NCI-H748 treated with DMSO at 0.1 percent for 48 hours (cell line): ENCODE results near the gene MBOAT7.

ENCODE experiments used
- DNase-seq: peaks from one replicate; lab custom pipeline; 2025; lab: John Stamatoyannopoulos, UW

The MBOAT7 gene

DNA sequence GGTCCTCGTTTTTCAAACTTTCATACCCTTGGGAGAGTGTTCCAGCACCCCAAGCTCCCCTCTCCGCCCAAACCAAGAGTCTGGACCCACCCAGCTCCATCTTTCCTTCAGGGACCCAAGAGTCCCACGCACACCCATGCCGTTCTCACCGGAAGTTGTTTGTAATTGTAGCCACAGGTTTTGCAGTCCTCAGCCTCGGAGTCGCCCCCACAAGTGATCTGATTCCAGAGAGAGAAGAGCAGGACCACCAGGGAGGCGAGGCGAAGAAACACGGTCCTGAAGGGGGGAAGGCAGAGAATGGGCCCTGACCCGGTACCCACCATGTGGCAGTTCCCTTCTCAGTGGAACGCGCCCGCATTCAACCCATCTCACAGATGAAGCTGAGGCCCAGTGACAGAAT, 26.5 kb downstream of the MBOAT7 start:
- no peak for DNase-seq

DNA sequence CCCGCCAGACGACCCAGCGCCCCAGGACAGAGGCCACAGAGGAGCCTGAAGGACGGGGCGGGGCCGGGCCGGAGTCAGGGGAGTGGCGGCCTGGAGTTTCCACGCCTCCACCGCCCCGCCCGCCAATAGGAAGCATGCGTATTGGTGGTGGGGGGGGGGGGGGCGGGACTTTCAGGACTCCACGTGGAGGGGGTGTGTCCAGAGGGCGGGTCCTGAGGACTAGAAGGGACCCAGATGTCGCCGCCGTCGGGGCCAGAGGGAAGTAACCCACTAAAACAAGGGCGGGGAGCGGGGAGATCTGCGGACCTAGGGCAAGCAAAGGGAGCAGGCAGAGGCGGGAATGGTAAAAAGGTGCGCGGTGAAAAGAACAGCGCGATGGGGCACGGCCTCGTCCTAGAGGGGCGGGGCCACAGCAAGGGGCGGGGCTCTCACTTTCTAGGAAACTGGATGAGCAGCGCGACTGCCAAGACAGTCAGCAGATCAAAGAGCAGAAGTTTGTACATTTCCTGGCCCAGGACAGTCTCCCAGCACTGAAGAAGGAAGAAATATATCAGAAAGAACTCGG, 27.1 kb downstream of the MBOAT7 start:
- DNase-seq, result peak; percentile 82

DNA sequence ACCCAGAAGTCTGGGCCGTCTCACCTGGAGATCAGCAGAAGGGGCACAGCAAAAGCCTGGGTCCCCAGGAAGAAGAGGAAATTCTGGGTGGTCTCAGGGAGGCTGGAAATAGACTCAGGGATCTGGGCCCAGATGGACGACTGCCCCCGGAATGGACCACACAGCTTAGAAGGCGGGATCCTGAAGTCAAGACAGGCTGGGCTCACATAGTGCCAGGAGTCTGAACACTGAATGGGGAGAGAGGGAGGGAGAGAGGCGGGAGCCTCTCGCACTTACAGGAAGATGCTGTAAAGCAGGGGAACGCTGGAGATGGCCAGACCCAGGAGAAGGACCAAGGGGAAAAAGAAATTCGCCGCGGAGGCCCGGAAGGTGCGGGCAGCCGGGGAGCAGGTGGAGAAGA, 28.5 kb downstream of the MBOAT7 start:
- DNase-seq, result no peak

DNA sequence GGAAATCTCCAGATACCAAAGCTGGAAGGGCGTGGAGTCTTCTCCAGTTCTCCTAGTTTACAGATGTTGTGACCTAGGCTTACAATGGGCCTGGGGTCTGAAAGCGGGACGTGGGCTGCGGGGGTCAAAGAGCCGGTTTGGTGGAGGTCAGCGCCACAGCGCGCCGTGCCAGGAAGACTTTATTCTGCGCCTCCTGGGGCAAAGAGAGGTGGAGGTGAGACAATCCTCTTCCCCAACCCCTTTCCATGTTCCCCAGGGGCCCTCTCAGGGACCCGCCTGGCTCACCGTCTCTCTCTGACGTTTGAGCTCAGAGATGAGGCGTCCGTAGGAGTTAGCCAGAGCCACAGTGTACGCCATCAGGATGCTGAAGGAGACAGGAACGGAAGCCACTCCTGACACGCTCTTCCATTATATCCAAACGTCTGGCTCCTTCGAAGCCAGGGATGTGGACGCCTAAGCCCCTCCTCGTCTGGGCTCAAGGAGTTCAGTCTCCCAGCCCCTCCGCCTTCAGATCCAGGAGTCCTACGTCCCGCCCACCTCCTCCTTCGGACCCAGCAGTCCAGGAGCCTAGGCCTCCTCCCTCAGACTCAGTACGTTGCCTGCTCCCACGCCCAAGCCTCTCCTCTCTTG, 29.1 kb downstream of the MBOAT7 start:
- DNase-seq, result no peak

DNA sequence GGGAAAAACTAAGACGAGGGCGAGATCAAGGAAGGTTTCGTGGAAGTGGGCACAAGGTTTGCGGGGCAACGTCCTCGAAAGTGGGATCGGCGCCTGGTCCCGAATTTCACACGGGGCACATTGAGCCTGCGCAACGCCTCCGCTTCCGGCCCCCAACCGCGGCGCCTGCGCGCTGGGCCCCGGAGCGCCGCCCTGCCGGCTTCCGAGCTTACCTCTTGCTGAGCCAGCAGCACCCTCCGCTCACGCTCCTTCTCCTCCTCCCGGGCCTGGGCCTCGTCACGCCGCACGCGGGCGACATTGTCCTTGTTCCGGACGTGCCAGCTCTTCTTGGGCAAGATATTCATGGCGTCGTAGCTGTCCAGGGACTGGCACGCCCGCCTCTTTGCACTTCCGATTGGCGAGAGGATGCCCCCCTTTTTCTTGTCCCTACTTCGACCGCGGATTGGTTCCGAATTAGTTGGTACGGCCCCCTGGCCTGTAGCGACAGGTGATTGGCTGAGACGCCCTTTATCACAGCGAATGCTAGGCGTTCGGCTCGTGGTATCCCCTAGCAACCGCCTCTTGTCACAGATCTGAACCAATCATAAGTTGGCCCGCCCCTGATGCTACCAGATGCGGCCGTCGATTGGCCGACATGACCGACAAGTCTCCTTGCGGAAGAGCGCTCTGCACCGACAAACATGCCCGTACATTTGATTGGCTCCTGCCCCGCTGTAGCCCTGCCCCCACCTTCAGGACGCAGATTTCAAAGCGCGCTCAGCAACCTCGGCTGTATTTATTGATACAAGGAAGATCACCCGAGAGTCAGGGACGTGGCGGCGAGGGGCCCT, 29.8 kb downstream of the MBOAT7 start, which contains the start of gene LENG1:
Gene LENG1, minus strand, starts transcription at position 370 of the 830 bp plus-strand sequence. Its CDS starts 26 bp downstream, at position 344.
- DNase-seq, result peak; percentile 100

DNA sequence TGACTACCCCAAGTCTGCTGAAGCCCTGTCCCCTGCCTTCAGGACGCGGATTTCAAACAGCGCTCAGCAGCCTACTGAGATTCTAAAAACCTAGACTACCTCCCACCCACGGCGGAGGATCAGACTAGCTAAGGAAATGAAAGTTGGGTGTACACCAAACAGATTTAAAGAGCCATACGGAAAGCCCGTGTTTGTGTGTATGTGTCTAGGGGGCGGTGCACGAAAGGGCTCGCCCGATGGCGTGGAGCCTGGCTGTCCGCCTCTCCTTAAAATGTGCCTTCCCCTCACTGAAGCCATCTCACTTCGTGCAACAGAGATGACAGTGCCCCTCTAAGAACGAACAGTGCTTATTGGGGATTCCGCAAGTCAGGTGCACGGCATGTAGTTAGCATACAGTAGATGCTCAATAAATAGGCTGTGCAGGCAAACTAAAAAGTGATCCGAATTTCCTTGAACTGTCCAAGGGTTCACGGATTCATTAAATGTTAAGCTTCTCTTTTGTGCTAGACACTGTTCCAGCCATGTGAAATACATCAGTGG, 30.5 kb downstream of the MBOAT7 start:
- DNase-seq, result no peak

DNA sequence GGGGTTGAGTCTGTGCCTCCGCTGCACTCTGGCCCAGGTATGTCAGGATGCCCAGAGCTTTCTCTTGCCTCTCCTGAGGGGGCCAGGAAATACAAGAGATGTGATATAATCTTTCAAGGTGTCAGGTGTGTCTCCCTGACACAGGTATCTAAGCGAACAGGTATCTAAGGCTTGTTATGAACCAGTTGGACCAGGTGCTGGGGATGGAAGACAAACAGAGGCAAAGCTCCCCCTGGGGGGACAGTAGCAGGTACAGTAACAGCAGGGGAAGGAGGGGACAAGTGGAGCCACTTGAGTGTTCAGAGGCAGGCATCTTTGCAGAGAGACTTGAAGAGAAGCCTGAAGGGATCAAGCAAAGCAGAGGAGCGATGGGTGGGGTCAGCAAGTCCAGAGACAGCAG, 32.4 kb downstream of the MBOAT7 start:
- DNase-seq, result no peak

DNA sequence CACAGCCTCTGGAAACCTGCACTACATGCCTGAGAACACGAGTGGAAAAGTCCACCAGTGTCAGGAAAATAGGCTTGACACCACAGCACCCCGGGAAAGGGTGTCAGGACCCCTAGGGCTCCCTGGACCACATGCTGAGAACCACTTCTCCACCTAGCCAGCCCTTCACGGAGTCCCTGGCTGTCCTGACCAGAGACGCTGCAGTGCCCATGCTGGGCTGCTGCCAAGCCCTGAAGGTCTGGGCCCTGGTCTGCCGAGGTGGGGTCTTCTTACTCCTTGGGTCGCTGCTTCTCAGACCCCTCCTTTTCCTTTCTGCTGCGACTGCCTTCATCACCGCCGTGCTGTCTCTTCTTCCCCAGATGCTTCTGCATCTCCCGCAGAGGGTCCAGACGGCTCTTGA, 32.9 kb downstream of the MBOAT7 start:
- DNase-seq, result no peak

DNA sequence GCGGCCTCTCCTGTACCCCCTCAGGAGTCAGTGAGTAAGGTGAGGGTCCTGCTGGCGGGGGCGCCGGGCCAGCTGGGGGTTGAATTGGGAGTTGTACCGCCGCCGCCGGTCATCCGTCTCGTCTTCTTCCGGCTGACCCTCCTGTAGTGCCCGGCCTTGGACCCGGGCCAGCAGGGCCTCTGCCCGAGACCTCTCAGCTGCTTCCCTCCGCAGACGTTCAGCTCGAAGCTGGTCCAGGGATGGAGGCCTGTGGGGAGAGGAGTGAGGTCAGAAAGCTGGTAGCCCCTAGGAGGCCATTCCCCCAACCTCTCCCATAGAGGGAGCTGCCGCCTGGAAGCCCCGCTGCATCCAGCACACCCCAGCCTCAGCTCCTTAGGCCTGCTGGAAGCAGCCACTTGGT, 33.7 kb downstream of the MBOAT7 start:
- no peak for DNase-seq

DNA sequence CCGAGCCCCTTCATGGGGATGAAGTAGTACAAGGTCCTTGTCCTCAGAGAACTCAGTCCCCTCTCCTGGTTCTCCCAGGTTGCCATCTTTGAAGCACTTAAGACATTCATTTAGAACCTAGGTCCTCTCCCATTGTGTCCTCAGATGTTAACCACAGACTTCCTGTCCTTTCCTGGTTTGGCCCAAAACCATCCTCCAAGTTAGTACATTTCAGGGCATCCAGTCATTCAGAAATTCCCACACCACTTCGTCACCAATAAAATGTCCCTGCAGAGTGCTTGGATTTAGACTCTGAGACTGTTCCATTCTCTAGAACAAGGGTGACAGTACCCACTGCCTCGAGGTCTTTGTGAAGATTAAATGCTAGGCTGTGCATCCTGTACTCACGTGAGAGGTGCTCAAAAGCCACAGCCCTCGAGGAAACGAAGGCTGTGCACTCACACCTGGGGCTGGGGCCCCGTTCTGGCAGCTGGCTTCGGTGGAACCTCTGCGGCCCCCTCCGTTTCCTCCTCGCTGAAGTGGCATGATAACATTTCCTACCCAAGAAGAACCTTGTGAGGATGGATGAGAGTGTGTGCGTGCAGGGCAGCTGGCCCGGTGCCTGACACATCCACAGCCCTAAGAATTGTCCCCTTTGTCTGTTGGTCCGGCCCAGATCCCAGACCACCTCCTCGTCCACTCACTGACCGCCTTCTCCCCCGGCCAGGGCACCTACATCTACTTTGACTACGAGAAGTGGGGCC, 34.6 kb downstream of the MBOAT7 start:
- no peak for DNase-seq

DNA sequence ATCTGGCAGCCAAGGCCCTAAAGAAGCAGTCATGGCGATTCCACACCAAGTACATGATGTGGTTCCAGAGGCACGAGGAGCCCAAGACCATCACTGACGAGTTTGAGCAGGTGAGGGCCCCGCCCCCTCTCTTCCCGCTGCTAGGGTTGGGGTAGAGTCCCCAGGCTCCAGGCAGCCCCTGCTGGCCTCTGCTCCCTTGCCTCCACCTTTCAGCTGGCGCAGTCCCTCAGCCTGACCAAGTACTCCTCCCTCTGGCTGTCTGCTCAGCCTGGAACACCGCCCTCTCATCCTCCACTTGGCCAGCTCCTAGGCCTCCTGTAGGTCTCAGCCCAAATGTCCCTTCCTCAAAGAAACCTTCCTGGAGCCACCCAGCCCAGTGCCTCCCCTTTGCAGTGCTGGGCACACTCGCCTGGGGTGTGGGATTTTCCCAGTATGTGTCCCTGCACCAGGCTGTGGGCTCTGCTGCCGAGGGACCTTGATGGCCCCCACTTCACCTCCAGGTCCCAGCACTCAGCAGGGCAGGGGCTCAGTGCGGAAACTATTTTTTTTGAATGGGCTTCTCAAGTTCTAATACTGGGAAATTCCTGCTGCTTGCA, 35.6 kb downstream of the MBOAT7 start:
- no peak for DNase-seq

DNA sequence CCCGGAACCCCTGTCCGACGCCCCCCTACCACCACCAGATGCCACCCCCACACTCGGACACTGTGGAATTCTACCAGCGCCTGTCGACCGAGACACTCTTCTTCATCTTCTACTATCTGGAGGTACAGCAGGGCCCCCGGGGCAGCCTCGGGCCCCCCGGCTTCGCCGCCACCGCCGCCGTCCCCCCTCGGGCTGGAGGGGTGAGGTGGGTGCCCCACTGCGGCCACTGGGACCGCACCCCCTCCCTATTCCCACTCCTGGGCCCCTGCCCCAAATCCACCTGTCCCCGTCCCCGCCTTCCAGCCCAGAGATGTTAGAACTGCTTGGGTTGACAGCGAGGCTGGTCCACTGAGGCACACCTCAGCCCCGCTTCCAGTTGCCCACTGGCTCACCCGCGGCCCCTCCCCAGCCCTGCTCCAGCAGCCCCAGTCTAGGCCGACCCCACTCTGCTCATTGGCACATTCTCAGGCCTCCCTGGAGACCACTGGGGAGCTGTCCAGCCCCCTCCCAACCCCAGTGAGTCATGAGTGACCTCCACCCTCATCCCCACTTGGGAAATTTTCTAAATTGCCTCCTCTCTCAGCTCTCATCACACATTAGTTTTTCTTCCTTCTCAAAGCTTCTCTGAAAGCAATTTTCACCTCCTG, 36.4 kb downstream of the MBOAT7 start:
- DNase-seq, result no peak

DNA sequence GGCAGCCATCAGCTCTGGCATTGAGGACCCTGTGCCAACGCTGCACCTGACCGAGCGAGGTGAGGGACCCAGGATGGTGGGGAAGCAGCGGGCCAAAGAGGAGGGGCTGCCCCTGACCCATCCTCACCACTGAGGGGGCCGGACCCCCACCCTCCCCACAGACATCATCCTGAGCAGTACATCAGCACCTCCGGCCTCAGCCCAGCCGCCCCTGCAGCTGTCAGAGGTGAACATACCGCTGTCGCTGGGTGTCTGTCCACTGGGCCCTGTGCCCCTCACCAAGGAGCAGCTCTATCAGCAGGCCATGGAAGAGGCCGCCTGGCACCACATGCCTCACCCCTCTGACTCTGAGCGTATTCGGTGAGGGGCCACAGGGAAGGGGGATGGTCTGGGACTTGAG, 37.1 kb downstream of the MBOAT7 start:
- DNase-seq, result no peak

DNA sequence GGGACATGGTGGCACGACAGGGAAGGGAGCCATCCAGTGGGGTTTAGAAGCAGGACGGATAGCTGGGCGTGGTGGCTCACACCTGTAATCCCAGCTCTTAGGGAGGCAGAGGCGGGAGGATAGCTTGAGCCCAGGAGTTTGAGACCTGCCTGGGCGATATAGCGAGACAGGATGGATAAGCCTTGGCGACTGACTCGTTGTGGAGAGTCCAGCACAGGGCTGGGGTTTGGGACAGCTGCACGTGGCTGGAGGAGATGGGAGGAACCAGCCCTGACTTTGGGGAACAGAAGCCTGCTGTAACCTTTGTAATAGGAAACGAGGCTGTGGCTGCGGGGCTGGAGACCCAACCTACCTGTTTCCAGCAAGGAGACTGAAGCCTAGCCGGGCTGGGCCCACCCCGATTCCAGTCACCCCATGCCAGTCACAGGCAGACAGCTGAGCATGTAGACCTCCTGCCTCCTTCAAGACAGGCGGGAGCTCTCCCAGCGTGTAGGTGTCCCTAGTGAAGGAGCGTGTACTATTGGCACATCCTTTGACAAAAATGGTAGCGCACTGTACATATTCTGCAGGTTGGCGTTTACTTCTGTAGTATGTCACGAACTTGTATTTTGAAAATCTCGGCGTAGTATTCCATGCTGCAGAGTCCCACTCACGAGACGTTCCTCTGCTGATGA, 37.9 kb downstream of the MBOAT7 start:
- DNase-seq, result no peak

DNA sequence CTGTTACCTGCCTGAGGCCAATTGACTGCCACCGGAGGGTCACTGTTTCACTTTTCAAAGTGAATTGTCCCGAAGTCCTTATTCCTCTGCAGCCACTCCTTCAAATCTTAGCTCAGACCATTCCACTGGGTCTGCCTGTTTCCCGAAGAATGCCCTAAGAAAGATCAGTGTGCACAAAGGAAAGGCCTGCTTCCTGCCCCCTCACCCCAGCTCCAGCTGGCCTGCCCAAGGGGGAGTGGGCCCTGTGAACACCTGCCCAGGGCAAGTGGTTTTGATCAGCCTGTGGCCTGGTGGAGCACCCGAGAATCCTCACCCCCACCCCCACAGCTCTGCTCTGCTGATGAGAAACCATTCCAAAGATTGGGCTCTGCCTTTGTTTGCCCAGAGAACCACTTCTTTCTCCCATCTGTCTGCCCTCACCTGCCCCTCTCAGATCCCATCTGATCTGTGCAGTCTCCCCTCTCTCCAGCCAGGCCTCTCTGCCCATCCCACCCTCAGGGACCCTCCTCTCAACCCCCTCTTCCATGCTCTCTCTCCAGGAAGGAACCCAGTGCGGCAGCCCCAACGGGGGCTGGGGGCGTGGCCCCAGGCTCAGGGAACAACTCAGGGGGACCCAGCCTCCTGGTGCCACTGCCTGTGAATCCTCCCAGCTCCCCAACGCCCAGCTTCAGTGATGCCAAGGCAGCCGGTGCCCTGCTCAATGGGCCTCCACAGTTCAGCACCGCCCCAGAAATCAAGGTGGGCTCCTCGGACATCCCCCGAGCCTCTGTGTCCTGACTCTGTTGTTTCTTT, 40.2 kb downstream of the MBOAT7 start:
- no peak for DNase-seq

DNA sequence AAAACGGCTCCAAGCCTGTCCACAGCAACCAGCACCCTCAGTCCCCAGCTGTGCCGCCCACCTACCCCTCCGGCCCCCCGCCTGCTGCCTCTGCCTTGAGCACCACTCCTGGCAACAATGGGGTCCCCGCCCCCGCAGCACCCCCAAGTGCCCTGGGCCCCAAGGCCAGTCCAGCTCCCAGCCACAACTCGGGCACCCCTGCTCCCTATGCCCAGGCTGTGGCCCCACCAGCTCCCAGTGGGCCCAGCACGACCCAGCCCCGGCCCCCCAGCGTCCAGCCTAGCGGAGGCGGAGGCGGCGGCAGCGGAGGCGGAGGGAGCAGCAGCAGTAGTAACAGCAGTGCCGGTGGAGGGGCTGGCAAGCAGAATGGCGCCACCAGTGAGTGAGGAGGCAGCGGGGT, 41.2 kb downstream of the MBOAT7 start:
- no peak for DNase-seq

DNA sequence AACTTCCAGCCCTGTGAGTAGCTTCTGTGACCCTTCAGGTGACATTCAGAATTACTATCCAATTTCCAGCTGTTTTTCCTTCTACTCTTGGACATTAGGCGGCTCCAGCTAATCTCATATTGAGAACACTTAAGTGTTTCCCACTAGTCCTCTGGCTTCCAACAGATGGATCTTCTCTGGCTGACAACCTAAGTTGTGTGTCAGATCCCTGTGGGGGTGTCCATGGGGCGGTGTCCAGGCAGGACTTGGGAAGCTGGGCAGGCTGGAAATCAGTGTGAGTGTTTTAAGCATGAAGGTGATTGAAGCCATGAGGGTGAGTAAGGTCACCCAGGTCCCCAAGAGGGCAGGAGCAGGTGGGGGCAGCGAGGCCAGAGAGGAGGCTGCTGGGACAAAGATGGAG, 41.7 kb downstream of the MBOAT7 start:
- no peak for DNase-seq

DNA sequence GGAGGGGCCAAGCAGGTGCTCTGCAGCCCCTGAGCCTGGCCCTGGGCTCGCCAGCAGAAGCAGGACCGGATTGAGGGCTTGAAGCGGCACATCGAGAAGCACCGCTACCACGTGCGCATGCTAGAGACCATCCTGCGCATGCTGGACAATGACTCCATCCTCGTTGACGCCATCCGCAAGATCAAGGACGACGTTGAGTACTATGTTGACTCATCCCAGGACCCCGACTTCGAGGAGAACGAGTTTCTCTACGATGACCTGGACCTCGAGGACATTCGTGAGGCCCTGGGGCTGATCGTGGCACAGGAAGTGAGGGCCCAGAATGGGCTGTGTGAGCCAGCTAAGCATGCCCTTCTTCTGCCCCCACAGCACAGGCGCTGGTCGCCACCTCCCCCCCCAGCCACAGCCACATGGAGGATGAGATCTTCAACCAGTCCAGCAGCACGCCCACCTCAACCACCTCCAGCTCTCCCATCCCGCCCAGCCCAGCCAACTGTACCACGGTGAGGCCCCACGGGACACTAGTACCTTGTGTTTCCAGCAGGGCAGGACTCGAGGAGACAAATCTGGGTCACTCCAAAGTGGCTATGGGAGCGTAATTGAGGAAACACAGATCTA, 43.7 kb downstream of the MBOAT7 start:
- DNase-seq, result no peak

DNA sequence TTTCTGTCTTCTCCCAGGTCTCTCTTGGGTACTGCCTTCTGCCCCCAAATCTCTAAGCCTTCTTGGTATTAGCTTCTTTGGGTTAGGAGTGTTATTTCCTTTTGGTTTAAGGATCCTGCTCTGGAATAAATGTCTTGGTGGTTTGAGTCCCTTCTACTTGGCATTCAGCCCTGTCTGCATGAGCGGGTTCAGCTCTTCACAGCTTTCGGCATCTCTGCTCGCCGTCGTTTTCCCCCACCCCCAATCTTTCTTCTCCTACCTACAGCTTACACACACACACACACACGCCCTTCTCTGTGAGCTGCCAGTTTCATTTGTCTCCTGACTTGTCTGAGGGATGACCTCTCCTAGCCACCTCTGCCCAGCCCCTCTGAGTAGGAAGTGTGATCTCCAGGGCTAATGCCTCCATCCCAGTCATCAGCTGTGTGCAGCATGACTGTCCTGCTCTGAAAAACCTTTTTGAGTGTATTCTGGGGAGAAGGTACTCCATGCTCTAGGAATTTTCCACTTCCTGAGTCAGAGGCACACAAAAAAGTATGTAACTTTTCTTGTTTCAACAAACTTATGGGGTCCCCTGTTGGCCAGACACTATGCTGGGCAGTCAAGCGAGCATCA, 47.1 kb downstream of the MBOAT7 start:
- no peak for DNase-seq
